Kasumi-1 (cell line): ENCODE data around the gene ZNF331.

Experiments
- DNase-seq, 2 experiments: peaks; one replicate each; lab custom pipeline; 2025; lab: John Stamatoyannopoulos, UW

Gene ZNF331

GRCh38 chr19:53626976-53627375 is 89.0 kb downstream of the ZNF331 start:
- DNase-seq = no peak
